ENCODE results near the gene TENM4.

The TENM4 gene

GRCh38 chr11:79055856-79056631, 384.8 kb downstream of the TENM4 start:
- no peak for DNase-seq (ENCODE audit: low read depth in 2 of 2)

- no peak for DNase-seq (ENCODE audit: low read depth in 2 of 2)
Observed at GRCh38 chr11:79054636-79055035, 386.2 kb downstream of the TENM4 start.

GRCh38 chr11:79052544-79052943, 388.3 kb downstream of the TENM4 start:
- no peak for DNase-seq (ENCODE audit: low read depth in 2 of 2)

- no peak for DNase-seq (ENCODE audit: low read depth in 2 of 2)
Observed at GRCh38 chr11:79050786-79051185, 390.0 kb downstream of the TENM4 start.

GRCh38 chr11:79049741-79050179, 391.1 kb downstream of the TENM4 start:
- no peak for DNase-seq (ENCODE audit: low read depth in 2 of 2)

GRCh38 chr11:79047980-79048379, 392.9 kb downstream of the TENM4 start:
- DNase-seq (ENCODE audit: low read depth in 2 of 2), result no peak

GRCh38 chr11:79047321-79047720, 393.5 kb downstream of the TENM4 start:
- no peak for DNase-seq (ENCODE audit: low read depth in 2 of 2)

- no peak for DNase-seq (ENCODE audit: low read depth in 2 of 2)
Observed at GRCh38 chr11:79046366-79046765, 394.5 kb downstream of the TENM4 start.

GRCh38 chr11:79045800-79046304, 395.0 kb downstream of the TENM4 start:
- no peak for DNase-seq (ENCODE audit: low read depth in 2 of 2)

- DNase-seq (ENCODE audit: low read depth in 2 of 2), result no peak
Observed at GRCh38 chr11:79045018-79045799, 395.6 kb downstream of the TENM4 start.

- no peak for DNase-seq (ENCODE audit: low read depth in 2 of 2)
Observed at GRCh38 chr11:79044201-79044600, 396.6 kb downstream of the TENM4 start.

- DNase-seq (ENCODE audit: low read depth in 2 of 2), result no peak
Observed at GRCh38 chr11:79043726-79044125, 397.1 kb downstream of the TENM4 start.

- DNase-seq (ENCODE audit: low read depth in 2 of 2), result no peak
Observed at GRCh38 chr11:79042824-79043223, 398.0 kb downstream of the TENM4 start.

- no peak for DNase-seq (ENCODE audit: low read depth in 2 of 2)
Observed at GRCh38 chr11:79040348-79040747, 400.5 kb downstream of the TENM4 start.

GRCh38 chr11:79039122-79039521, 401.7 kb downstream of the TENM4 start:
- DNase-seq (ENCODE audit: low read depth in 2 of 2), result no peak

GRCh38 chr11:79035881-79036280, 404.9 kb downstream of the TENM4 start:
- no peak for DNase-seq (ENCODE audit: low read depth in 2 of 2)

- no peak for DNase-seq (ENCODE audit: low read depth in 2 of 2)
Observed at GRCh38 chr11:79033833-79034232, 407.0 kb downstream of the TENM4 start.

- no peak for DNase-seq (ENCODE audit: low read depth in 2 of 2)
Observed at GRCh38 chr11:79030448-79030847, 410.4 kb downstream of the TENM4 start.

GRCh38 chr11:79028225-79028624, 412.6 kb downstream of the TENM4 start:
- no peak for DNase-seq (ENCODE audit: low read depth in 2 of 2)

- no peak for DNase-seq (ENCODE audit: low read depth in 2 of 2)
Observed at GRCh38 chr11:79026803-79027445, 413.9 kb downstream of the TENM4 start.

GRCh38 chr11:79025622-79026021, 415.2 kb downstream of the TENM4 start:
- DNase-seq (ENCODE audit: low read depth in 2 of 2), result no peak

- no peak for DNase-seq (ENCODE audit: low read depth in 2 of 2)
Observed at GRCh38 chr11:79025097-79025496, 415.7 kb downstream of the TENM4 start.
